Renal cortex interstitium (tissue), 15 donors: ENCODE results near the gene KRAS. TPM values are rescaled to one million over a fixed set of nuclear protein-coding genes. Genes with fewer than 3 reads are reported as not detected.
"Not testable (repeated sequence)": the region's sequence is repeated elsewhere in the genome, so short reads cannot be mapped to it uniquely, and the experiment has no call there.

Experiments
- DNase-seq, 11 donors: peaks; one replicate each; pipeline ENCODE4 v3.0.0-alpha.2; 2013; ENCODE audit warnings: low read depth in 9 of 11, low spot score in 4 of 11; ENCODE audit errors: extremely low read depth in 1 of 11
- long read RNA-seq, 16 experiments: transcript quantifications; one replicate each; lab custom pipeline, GENCODE V29; 2026
- polyA plus RNA-seq, 3 donors: library from polyadenylated mRNA; unstranded; fragments of 120-200 nt; gene quantifications; one replicate each; pipeline ENCODE4 v1.2.1, GENCODE V29; 2013; ENCODE audit not compliant: insufficient read length in 3 of 3

KRAS gene
- 10 to 100 TPM; 34.1 to 40.1 (median 37.2) TPM for polyA plus RNA-seq
- long read RNA-seq, donor 1, full-length matches to known transcripts = 7 of 7 reads
- long read RNA-seq, donor 1, partial matches to known transcripts = 0 of 7 reads
- long read RNA-seq, donor 1, other reads (novel, unspliced or antisense) = 0 of 7 reads
- long read RNA-seq, donor 2, full-length matches to known transcripts = 8 of 8 reads
- long read RNA-seq, donor 2, partial matches to known transcripts = 0 of 8 reads
- long read RNA-seq, donor 2, other reads (novel, unspliced or antisense) = 0 of 8 reads
- long read RNA-seq, donor 3, full-length matches to known transcripts = 15 of 15 reads
- long read RNA-seq, donor 3, partial matches to known transcripts = 0 of 15 reads
- long read RNA-seq, donor 3, other reads (novel, unspliced or antisense) = 0 of 15 reads
- long read RNA-seq, donor 4, full-length matches to known transcripts = 6 of 11 reads
- long read RNA-seq, donor 4, partial matches to known transcripts = 5 of 11 reads
- long read RNA-seq, donor 4, other reads (novel, unspliced or antisense) = 0 of 11 reads
- long read RNA-seq, donor 5 = 0 reads
- long read RNA-seq, donor 6, full-length matches to known transcripts = 12 of 12 reads
- long read RNA-seq, donor 6, partial matches to known transcripts = 0 of 12 reads
- long read RNA-seq, donor 6, other reads (novel, unspliced or antisense) = 0 of 12 reads
- long read RNA-seq, donor 7, full-length matches to known transcripts = 9 of 9 reads
- long read RNA-seq, donor 7, partial matches to known transcripts = 0 of 9 reads
- long read RNA-seq, donor 7, other reads (novel, unspliced or antisense) = 0 of 9 reads
- long read RNA-seq, donor 8, full-length matches to known transcripts = 13 of 13 reads
- long read RNA-seq, donor 8, partial matches to known transcripts = 0 of 13 reads
- long read RNA-seq, donor 8, other reads (novel, unspliced or antisense) = 0 of 13 reads
- long read RNA-seq, donor 9, full-length matches to known transcripts = 6 of 6 reads
- long read RNA-seq, donor 9, partial matches to known transcripts = 0 of 6 reads
- long read RNA-seq, donor 9, other reads (novel, unspliced or antisense) = 0 of 6 reads
- long read RNA-seq, donor 10, full-length matches to known transcripts = 9 of 9 reads
- long read RNA-seq, donor 10, partial matches to known transcripts = 0 of 9 reads
- long read RNA-seq, donor 10, other reads (novel, unspliced or antisense) = 0 of 9 reads
- long read RNA-seq, donor 11, full-length matches to known transcripts = 11 of 11 reads
- long read RNA-seq, donor 11, partial matches to known transcripts = 0 of 11 reads
- long read RNA-seq, donor 11, other reads (novel, unspliced or antisense) = 0 of 11 reads
- long read RNA-seq, donor 12, full-length matches to known transcripts = 2 of 2 reads
- long read RNA-seq, donor 12, partial matches to known transcripts = 0 of 2 reads
- long read RNA-seq, donor 12, other reads (novel, unspliced or antisense) = 0 of 2 reads
- long read RNA-seq, donor 13 = 0 reads
- long read RNA-seq, donor 14, full-length matches to known transcripts = 9 of 9 reads
- long read RNA-seq, donor 14, partial matches to known transcripts = 0 of 9 reads
- long read RNA-seq, donor 14, other reads (novel, unspliced or antisense) = 0 of 9 reads
- long read RNA-seq, donor 15, full-length matches to known transcripts = 7 of 13 reads
- long read RNA-seq, donor 15, partial matches to known transcripts = 6 of 13 reads
- long read RNA-seq, donor 15, other reads (novel, unspliced or antisense) = 0 of 13 reads
- long read RNA-seq, donor 16, full-length matches to known transcripts = 21 of 32 reads
- long read RNA-seq, donor 16, partial matches to known transcripts = 11 of 32 reads
- long read RNA-seq, donor 16, other reads (novel, unspliced or antisense) = 0 of 32 reads

DNA sequence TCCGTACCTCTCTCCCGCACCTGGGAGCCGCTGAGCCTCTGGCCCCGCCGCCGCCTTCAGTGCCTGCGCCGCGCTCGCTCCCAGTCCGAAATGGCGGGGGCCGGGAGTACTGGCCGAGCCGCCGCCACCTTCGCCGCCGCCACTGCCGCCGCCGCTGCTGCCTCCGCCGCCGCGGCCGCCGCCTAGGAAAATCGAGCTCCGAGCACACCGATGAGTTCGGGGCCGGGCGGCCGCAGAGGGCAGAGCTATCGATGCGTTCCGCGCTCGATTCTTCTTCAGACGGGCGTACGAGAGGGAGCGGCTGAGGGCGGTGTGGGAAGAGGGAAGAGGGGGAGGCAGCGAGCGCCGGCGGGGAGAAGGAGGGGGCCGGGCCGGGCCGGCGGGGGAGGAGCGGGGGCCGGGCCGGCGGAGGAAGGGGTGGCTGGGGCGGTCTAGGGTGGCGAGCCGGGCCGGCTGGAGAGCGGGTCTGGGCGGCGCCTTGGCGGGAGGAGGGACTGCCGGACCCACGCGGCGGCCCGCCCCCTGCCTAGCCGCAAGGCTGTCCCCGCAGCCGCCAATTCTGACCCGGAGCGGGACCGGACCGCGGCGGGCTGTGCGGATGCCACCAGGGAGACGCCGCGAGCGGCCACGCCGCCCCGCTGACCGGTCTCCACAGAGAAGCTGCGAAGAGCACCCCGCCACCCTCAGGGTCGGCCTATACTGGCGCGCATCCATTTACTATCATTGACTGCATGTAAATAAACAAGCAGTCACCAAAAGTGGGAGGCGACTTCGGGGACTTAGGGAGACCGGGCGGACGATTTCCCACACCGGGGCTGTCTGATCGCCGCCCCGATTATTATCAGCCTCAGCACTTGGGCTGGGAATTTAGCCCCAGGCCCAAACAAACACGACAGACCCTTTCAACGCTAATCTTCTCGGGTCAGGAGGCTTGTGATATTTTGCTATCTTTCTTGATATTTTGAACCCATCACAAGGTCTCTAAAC, at the start of gene KRAS:
TSS of gene KRAS (minus strand) at position 186 of the 987 bp plus-strand sequence.
- peak; percentile 83 to 98 (median 96) for DNase-seq

DNA sequence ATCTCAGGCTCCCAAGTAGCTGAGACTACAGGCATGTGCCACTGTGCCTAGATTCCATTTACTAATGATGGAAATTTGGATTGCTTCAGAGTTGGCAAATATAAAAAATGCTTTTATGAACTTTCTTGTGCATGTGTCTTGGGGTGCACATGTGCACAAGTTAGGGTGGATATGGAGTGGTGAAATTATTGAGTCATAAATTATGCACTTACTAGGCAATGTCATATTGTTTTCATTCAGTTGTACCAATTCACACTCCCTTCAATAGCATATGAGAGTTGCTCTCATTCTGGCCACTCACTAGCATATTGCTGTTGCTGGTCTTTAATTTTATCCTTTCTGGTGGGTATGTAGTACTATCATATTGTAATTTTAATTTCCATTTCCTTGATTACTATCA, 45.7 kb upstream of the KRAS start:
- DNase-seq = no peak

DNA sequence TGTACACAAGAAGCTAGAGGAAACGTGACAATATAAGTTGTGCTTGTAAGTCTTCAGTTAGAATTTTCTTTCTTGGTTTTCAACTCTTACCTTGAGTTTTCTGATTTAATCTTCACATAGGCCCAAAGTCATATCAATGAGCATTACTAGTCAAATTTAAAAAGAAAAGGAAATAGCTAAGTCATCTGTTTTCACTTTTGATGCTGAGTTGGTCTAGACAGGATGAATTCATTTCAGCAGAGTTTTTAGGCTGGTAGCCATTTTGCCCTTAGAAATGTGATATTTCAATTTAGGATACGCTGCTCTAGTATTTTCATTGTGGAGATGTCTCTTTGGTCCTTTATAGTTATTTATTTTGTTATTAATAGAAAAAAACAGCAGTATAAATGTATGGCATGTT, 44.6 kb upstream of the KRAS start:
- DNase-seq = no peak

DNA sequence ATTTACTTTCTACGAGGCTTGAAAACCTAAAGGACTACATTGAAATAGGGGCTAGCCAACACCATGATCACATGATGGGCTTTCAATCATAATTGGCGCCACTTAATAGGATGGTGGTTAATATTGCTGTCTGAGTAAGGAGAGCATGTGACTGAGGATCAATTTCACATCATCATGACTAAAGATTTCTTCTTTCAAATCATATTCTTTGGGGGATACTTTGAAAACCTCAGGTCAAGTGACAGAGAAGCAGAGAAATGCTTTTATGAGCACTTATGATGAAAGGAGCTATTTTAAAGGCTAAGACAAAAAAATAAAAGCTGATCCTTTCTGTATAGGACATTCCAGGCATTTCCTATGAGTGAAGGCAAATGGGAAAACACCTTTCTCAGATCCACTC, 42.9 kb upstream of the KRAS start:
- no peak for DNase-seq

DNA sequence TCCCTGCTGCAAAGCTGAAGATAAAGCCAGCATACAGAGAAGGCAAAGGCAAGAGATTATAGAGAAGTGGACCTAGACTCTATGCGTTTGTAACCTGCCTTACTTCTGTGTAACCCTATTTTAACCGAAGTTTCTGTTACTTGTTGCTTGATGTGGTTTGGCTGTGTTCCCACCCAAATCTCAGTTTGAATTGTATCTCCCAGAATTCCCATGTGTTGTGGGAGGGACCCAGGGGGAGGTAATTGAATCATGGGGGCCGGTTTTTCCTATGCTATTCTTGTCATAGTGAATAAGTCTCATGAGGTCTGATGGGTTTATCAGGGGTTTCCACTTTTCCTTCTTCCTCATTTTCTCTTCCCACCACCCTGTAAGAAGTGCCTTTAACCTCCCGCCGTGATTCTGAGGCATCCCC, 42.1 kb upstream of the KRAS start:
- not testable (repeated sequence) for DNase-seq

DNA sequence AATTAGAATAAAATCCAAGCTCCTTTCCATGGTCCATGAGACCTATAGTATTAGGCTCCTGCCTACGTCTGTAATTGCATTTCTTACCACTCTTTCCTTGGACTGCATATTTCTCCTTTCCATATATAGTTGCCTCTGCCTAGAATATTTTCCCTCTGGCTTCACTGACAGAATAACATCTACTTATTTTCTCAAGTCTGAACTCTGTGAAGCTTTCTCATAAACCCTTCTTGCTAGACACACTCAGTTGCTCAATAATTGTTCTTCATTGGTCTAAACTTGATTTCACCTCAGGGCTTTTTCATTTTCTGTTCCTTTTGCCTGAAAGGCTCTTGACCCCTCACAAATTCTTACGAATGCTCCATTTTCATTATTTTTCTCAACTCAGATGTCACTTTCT, 36.9 kb upstream of the KRAS start:
- no peak for DNase-seq

DNA sequence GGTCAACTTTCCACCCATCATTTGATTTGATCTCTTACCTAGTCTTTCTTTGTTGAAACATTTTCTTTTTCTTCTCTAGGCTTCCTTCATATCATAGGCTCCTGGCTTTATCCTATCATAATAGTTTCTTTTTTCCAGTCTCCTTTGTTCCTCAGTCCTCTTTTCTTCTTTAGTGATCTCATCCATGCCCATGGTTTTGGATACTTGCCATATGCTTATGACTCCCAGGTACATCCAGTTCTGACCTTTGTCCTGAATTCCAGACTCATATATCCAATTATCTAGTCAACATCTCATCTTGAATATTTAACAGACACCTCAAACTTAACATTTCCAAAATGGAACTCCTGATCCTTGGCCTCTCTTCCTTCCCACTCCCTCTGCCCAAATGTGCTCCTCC, 36.1 kb upstream of the KRAS start:
- no peak for DNase-seq

DNA sequence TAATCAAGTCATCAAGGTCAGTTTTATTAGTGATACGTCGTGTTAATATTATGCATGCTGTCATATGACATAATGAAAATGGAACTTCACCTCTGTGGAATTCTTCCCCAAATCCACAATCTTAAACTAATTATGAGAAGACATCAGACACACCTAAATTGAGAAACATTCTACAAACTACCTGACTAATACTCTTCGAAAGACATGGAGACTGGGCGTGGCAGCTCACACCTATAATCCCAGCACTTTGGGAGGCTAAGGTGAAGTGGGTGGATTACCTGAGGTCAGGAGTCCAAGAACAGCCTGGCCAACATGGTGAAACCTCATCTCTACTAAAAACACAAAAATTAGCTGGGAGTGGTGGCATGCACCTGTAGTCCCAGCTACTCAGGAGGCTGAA, 33.3 kb upstream of the KRAS start:
- no peak for DNase-seq

DNA sequence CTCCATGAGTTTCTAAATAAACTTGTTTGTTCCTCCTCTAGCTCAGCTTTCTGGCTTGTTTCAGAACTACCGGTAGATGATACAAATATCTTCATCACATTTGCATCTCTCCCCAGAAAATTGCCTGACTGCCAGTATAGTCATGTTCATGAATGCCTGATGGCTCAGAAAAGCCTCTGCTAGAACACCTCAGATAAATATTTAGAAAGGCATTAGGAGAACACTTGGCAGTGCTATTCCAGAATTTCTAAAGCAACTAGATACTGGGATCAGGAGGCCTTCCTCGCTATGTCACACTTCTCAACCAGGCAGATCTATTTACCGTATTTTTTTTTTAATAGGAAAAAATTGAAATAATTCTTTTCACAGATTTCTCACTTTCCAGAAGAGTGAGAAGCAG, 32.3 kb upstream of the KRAS start:
- DNase-seq = no peak

DNA sequence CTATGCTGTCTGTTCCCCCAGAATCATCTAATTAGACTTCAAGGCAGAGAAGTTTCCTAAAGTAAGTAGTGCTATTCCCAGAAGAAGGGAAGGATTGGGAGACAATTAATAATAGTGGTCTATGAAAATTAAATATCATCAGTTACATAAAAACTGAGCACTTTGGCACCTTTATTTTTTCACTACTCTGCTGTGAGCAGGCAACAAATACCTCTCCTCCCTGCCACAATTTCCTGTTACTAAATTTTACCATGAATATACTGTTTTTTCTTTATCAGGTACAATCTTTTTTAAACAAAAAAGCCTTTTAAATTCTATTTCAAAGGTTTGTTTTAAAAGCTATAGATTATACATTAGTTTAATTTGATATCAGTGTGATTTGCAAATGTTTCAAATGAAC, 29.4 kb upstream of the KRAS start:
- no peak for DNase-seq

DNA sequence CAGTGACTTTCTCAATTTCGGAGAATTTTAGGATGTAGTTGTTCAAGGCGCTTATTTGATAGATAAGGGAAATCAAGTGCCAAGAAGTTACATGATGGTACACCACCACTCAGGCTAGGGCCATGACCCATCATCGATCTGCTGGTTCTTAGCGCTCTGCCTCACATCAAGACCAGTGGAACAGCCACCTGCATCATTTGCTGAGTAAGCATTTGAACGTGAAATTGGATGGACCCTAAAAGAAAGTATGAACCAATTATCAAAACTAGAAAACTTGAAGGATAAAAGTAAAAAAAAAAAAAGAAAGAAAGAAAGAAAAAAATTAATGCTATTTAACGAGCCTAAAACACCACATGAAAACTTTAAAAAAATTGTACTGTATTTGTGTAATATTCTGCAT, 27.5 kb upstream of the KRAS start:
- DNase-seq = no peak

DNA sequence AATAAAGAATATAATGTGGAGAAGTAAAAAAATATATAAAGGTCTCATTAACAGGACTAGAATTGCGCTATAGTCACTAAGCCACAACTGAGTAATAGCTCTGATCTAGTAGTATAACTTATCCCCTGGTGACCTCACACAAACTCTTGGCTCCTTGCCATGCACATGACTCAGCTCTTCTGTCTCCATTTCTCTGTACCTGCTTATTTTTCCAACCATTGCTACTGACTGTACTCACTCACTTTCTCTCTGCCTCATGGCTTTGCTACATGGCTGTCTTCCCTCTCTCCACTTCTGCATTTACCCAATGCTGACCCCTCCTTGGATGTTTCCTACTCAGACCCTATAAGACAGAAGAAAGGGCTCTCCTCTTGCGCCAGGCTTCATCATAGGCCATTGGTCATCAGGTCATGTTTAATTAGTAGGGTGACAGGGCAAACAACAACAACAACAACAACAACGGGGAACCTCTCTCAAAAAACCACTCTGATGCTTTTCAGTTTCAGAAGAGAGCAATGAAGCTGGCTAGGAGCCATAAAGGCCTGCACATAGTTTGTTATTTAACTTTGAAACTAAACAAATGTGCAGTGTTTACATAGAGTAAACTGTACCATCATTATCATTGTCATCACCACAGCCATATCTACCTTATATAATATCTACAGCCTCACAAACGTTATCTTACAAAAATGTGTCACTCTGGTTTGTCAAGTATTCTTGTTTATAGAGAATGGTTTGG, 25.6 kb upstream of the KRAS start:
- DNase-seq = peak in 1 of 11 donors; percentile 20

DNA sequence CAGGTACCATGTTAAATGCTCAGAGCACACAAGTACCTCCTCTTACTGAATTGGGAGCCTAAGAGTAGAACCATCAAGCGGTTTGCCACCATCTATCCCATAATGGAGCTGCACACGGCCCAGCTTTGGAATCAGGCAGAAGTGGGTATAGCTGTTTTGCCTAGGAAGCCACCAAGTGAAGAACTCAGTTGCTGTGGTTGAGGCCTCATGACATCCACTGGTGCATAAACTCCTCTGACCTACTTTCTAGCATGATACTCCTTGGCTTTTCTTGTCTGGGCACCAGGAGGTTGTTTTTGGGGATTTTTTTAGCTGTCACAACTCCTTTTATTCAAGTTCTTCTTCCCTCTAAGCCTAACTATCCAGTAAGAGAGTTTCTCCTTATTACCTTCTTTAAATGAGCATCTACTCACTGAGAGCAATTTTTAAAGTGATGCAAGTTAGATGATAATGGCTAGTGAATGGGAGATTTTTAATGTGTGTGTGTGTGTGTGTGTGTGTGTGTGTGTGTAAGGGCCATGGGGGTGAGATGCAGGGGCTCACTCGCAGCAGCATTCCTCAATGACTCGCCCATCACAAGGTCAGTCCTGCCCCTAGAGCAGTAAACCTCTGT, 20.9 kb upstream of the KRAS start:
- no peak for DNase-seq

DNA sequence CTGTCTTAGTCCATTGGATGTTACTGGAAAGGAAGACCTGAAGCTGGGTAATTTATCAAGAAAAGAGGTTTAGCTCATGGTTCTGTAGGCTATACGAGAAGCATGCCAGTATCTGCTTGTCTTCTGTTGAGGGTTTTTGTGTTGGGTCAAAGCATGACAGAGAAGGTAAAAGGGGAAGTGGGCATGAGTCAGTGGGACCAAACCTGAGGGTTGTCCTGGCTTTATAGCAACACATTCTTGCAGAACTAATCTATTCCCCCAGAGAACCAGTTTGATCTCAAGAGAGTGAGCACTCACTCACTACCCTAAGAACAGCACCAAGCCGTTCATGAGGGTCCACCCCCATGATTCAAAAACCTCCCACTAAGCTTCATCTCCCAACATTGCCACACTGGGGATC, 19.0 kb upstream of the KRAS start:
- no peak for DNase-seq

DNA sequence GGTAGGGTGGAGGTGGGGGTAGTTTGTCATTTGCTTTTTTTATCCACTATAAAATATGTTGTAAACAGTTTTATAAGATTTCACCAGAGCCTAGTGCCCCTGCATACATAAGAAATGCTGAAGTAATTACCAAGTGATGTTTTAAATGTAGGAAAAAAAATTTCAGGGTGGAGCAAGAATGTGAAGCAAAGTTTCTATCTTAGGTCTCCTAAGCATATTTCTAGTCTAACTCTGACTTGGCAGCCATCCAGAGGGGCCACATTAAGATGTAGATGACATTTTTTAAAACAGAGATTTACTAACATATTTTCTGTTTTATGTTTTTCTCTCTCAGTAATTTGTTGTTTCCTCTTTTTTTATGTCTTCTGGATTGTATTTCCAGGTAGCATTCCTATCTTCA, 15.8 kb upstream of the KRAS start:
- no peak for DNase-seq

DNA sequence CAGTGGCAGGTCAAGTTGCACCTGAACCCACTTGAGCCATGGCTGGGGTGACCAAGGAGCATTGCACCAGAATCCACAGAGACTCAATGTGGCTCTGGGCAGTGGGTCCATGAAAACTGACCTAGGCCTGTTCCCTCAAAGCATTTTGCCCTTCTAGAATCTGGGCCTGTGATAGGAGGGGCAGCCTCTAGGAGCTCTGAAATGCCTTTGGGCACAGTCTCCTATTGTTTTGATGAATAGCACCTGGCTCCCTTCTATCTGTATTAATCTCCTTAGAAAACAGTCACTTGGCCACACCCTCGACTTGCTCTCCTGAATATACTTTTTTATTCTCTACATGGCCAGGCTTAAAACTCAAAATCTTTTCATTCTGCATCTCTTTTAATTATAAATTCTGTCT, 14.1 kb upstream of the KRAS start:
- DNase-seq = no peak
